Measurements from ENCODE around the gene ZNF599. TPM values are rescaled to one million over a fixed set of nuclear protein-coding genes. Genes with fewer than 3 reads are reported as not detected.

The ZNF599 gene
- total RNA-seq, 1 experiment from 2014 or later = 4.6 TPM

GRCh38 chr19:34779652-34780051 lies 6.6 kb upstream of the ZNF599 start:
- intact Hi-C loops (cut with micrococcal nuclease) = no loop called here
- peaks cover 28% of the 10 kb centered on the region for H3K9me3 Mint-ChIP-seq (ENCODE audit: unreplicated experiment)
- CTCF ChIA-PET = no interaction called here

GRCh38 chr19:34778342-34778741 lies 5.3 kb upstream of the ZNF599 start:
- no peak for DNase-seq (ENCODE audit: unreplicated experiment)
- H3K36me3 Mint-ChIP-seq (ENCODE audit: insufficient read depth, unreplicated experiment) = no peaks in the 10 kb centered on the region
- no peaks in the 10 kb centered on the region for H3K27me3 Mint-ChIP-seq (ENCODE audit: insufficient read depth, unreplicated experiment)
- ChIA-PET POLR2A (no interaction called here), CTCF (no interaction called here)
- intact Hi-C loops (cut with micrococcal nuclease) = no loop called here
- no peak overlapping the region for H3K27ac Mint-ChIP-seq (ENCODE audit: low read depth, unreplicated experiment)
- H3K4me1 Mint-ChIP-seq (ENCODE audit: insufficient read depth, unreplicated experiment) = no peaks in the 10 kb centered on the region
- no peak overlapping the region for H3K4me3 Mint-ChIP-seq (ENCODE audit: unreplicated experiment)
- no peak for TF ChIP-seq CTCF (IDR thresholded peaks at IDR 0.05; ENCODE audit: unreplicated experiment)
- H3K9me3 Mint-ChIP-seq (ENCODE audit: unreplicated experiment) = peaks cover 30% of the 10 kb centered on the region
- BruUV-seq (replicated peaks) = no TSS peak

More at GRCh38 chr19:34779652-34780051, 6.6 kb upstream of the ZNF599 start:
- TF ChIP-seq CTCF (IDR thresholded peaks at IDR 0.05; ENCODE audit: unreplicated experiment) = no peak
- no peak for DNase-seq (ENCODE audit: unreplicated experiment)
- H3K4me3 Mint-ChIP-seq (ENCODE audit: unreplicated experiment) = no peak overlapping the region
- POLR2A ChIA-PET = no interaction called here
- no peaks in the 10 kb centered on the region for H3K36me3 Mint-ChIP-seq (ENCODE audit: insufficient read depth, unreplicated experiment)
- no peaks in the 10 kb centered on the region for H3K27me3 Mint-ChIP-seq (ENCODE audit: insufficient read depth, unreplicated experiment)
- H3K4me1 Mint-ChIP-seq (ENCODE audit: insufficient read depth, unreplicated experiment) = no peaks in the 10 kb centered on the region
- no peak overlapping the region for H3K27ac Mint-ChIP-seq (ENCODE audit: low read depth, unreplicated experiment)
- no TSS peak for BruUV-seq (replicated peaks)

GRCh38 chr19:34774857-34775256 lies 1.8 kb upstream of the ZNF599 start:
- intact Hi-C loops (cut with micrococcal nuclease) = no loop called here
- Mint-ChIP-seq H3K36me3 (ENCODE audit: insufficient read depth, unreplicated experiment) (no peaks in the 10 kb centered on the region), H3K4me1 (ENCODE audit: insufficient read depth, unreplicated experiment) (peaks cover 13% of the 10 kb centered on the region), H3K4me3 (ENCODE audit: unreplicated experiment) (no peak overlapping the region), H3K27me3 (ENCODE audit: insufficient read depth, unreplicated experiment) (no peaks in the 10 kb centered on the region), H3K27ac (ENCODE audit: low read depth, unreplicated experiment) (no peak overlapping the region), H3K9me3 (ENCODE audit: unreplicated experiment) (peaks cover 18% of the 10 kb centered on the region)
- CTCF ChIA-PET = interaction anchor here (0.5 kb wide), 1 partner anchor 369 kb away, joined by 3 read pairs; no protein-coding TSS in a partner anchor
- TF ChIP-seq CTCF (IDR thresholded peaks at IDR 0.05; ENCODE audit: unreplicated experiment) = no peak
- no peak for DNase-seq (ENCODE audit: unreplicated experiment)
- POLR2A ChIA-PET = no interaction called here
- no TSS peak for BruUV-seq (replicated peaks)

GRCh38 chr19:34773555-34773864 lies 495 bp upstream of the ZNF599 start:
- H3K9me3 Mint-ChIP-seq (ENCODE audit: unreplicated experiment) = peaks cover 18% of the 10 kb centered on the region
- H3K4me1 Mint-ChIP-seq (ENCODE audit: insufficient read depth, unreplicated experiment) = peaks cover 13% of the 10 kb centered on the region
- DNase-seq (ENCODE audit: unreplicated experiment) = no peak
- H3K27ac Mint-ChIP-seq (ENCODE audit: low read depth, unreplicated experiment) = peak overlapping the region; percentile 84
- no peak for TF ChIP-seq CTCF (IDR thresholded peaks at IDR 0.05; ENCODE audit: unreplicated experiment)
- CTCF ChIA-PET = no interaction called here
- H3K4me3 Mint-ChIP-seq (ENCODE audit: unreplicated experiment) = peak overlapping the region; percentile 93
- intact Hi-C loops (cut with micrococcal nuclease) = loop anchor here (2.0 kb wide), 1 partner anchor 39 kb away; the partner anchor contains the start of gene ZNF181
- no TSS peak for BruUV-seq (replicated peaks)
- H3K27me3 Mint-ChIP-seq (ENCODE audit: insufficient read depth, unreplicated experiment) = no peaks in the 10 kb centered on the region
- no peaks in the 10 kb centered on the region for H3K36me3 Mint-ChIP-seq (ENCODE audit: insufficient read depth, unreplicated experiment)
- POLR2A ChIA-PET = no interaction called here
